Activated naive CD8-positive, alpha-beta T cell (primary cell): ENCODE results near the gene SSTR5.

Source experiments
- H3K27ac Mint-ChIP-seq: one replicate; pipeline ENCODE4 v1.8.0; 2021; ENCODE audit warnings: mixed read lengths
- H3K27me3 Mint-ChIP-seq: one replicate; pipeline ENCODE4 v1.8.0; 2021; ENCODE audit warnings: mixed read lengths
- H3K36me3 Mint-ChIP-seq: one replicate; pipeline ENCODE4 v1.8.0; 2021; ENCODE audit warnings: mixed read lengths
- H3K4me1 Mint-ChIP-seq: one replicate; pipeline ENCODE4 v1.8.0; 2021; ENCODE audit warnings: low read depth, mixed read lengths
- H3K4me3 Mint-ChIP-seq: one replicate; pipeline ENCODE4 v1.8.0; 2021; ENCODE audit warnings: mild to moderate bottlenecking, mixed read lengths
- H3K9me3 Mint-ChIP-seq: one replicate; pipeline ENCODE4 v1.8.0; 2021; ENCODE audit warnings: low read depth, mixed read lengths

Gene SSTR5

DNA sequence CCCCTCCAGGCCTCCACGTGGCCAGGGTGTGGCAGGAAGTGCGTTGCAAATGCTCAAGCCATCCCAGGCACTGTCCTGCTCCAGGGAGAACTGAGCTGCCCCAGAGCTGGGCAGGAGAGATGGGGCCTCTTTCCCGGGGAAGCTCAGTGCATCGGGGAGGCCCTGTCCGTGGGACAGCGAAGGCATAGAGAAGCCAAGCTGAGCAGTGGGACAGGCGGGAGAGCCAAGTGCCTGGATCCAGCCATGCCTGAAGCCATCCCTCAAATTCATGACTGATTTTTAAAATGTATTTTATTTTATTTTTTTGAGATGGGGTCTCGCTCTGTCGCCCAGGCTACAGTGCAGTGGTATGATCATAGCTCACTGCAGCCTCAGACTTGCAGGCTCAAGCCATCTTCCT, 25.4 kb upstream of the SSTR5 start:
- no peaks in the 10 kb centered on the region for H3K36me3 Mint-ChIP-seq
- no peaks in the 10 kb centered on the region for H3K9me3 Mint-ChIP-seq
- no peak overlapping the region for H3K27ac Mint-ChIP-seq
- H3K27me3 Mint-ChIP-seq: peaks cover 2% of the 10 kb centered on the region
- no peak overlapping the region for H3K4me3 Mint-ChIP-seq
- H3K4me1 Mint-ChIP-seq: no peaks in the 10 kb centered on the region

DNA sequence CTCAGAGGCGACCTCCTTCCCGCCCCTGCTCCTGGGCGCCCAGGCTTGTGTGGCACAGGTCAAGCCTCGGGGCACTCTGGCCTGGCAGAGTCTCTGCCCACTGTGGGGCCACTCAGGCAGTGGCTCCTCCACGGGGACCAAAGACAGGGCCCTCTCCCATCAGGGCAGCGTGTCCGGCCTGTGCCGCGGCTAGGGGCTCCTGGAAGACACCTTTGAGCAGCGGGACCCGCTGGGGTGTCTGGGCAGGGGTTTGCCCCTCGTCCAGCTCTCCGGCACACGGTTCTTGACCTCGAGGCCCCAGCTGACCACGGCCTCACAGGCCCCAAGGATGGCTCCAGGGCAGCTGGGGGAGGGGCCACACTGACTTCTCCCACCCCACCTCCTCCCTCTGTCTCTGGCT, 24.7 kb upstream of the SSTR5 start:
- H3K36me3 Mint-ChIP-seq: no peaks in the 10 kb centered on the region
- H3K4me1 Mint-ChIP-seq: no peaks in the 10 kb centered on the region
- no peaks in the 10 kb centered on the region for H3K9me3 Mint-ChIP-seq
- no peaks in the 10 kb centered on the region for H3K27me3 Mint-ChIP-seq
- H3K27ac Mint-ChIP-seq: no peak overlapping the region
- H3K4me3 Mint-ChIP-seq: no peak overlapping the region

DNA sequence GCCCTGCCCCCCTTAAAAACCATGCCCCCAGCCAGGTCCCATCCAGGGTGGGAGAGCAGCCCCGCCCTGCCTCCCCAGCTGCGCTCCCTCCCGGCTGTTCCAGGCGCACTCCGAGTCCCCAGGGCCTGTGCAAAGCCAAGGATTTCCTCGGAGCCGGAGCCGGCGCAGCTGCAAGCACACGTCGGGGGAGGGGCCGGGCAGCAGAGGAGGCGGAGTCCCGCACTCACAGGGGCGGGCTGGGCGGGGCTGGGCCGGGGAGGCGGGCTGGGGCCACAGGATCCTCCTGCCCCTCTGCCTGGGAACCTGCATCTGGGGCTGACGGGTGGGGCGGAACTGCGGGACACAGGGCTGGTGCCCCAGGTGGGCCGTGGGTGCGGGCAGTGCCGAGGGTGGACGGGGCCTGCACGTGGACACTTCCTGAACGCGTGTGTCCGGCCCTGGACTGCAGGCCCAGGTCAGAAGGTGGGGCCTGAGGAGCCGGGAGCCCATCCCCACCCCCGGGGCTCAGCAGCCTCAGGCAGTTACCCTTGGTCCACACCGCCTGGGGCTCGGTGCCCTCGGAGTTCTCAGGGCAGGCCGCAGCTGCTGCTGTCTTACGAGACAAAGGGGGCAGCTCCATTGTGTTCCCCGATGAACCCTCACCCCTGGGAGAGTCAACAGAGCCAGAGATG, 24.0 kb upstream of the SSTR5 start:
- Mint-ChIP-seq H3K27me3 (no peaks in the 10 kb centered on the region), H3K27ac (no peak overlapping the region), H3K36me3 (no peaks in the 10 kb centered on the region), H3K4me1 (no peaks in the 10 kb centered on the region), H3K4me3 (no peak overlapping the region), H3K9me3 (no peaks in the 10 kb centered on the region)

DNA sequence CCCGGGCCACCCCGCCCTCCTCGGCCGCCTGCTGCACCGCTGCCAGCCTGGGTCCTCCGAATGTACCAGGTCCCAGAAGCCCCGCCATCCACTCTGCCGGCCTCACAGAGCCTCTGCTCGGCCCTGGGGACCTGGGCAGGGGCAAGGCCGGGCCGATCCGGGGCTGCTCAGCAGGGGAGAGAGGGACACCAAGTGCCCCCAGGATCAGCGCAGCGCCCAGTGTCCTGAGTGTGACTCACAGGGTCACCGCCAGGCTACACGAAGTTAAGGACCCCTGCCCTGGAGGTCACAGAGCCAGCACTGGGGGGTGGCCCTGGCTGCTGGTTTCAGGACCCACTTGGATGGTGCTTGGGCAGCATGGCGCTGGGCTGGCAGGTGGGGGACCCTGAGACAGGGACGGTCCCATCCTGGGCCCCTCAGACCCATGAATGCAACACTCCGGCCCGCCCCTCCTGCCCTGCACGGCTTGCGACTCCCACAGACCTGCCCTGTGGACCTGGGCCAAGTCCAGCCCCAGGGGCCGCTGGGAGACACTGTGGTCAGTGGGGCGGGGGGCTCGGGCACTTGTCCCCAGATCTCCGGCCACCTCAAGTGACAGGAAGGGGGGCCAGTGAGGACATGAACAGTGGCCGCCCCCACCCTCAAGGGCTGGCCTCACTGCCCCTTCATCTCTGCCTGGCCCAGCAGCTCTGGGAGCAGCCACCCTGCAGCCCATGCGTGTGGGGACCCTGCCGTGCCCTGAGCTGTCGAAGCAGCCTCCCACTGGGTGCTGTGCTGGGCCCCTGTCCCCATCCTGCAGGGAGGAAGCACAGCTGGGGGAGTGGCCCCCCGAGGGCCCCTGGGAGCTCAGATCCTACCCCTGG, 23.2 kb upstream of the SSTR5 start:
- Mint-ChIP-seq H3K27ac (no peak overlapping the region), H3K4me1 (no peaks in the 10 kb centered on the region), H3K4me3 (no peak overlapping the region), H3K9me3 (no peaks in the 10 kb centered on the region), H3K27me3 (no peaks in the 10 kb centered on the region), H3K36me3 (no peaks in the 10 kb centered on the region)

DNA sequence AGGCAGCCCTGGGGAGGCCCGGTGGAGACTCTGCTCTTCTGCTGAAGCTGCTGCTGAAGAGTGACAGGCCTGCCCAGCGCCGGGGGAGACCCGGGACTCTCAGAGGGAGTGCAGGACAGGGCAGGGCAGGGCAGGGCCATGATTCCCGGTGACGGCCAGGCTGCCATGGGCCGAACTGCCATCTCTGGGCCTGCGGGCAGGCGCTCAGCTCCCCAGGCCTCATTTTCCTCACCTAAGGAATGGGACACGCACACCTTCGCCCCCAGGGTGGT, 22.6 kb upstream of the SSTR5 start:
- no peaks in the 10 kb centered on the region for H3K9me3 Mint-ChIP-seq
- no peaks in the 10 kb centered on the region for H3K36me3 Mint-ChIP-seq
- H3K27ac Mint-ChIP-seq: no peak overlapping the region
- H3K4me1 Mint-ChIP-seq: no peaks in the 10 kb centered on the region
- H3K27me3 Mint-ChIP-seq: no peaks in the 10 kb centered on the region
- no peak overlapping the region for H3K4me3 Mint-ChIP-seq

DNA sequence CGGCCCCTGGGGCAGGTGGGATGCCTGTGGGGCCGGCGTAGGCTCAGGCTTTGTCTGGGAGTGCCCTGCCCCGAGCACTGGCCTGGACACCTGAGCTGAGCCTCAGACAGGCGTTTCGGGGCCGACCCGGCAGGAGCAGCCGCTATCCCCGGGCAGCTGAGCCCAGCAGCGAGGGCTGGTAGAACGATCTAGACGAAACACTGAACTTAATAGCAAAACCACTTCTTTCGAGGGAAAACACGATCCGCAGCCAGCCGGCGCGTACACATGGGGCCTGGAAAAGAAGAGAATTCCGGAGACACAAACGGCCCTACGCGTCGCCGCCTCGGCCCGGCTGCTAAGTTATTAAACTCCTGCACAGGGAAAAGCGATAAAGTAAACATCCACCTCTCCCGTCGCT, 22.0 kb upstream of the SSTR5 start:
- no peaks in the 10 kb centered on the region for H3K9me3 Mint-ChIP-seq
- H3K4me1 Mint-ChIP-seq: no peaks in the 10 kb centered on the region
- no peak overlapping the region for H3K4me3 Mint-ChIP-seq
- no peaks in the 10 kb centered on the region for H3K36me3 Mint-ChIP-seq
- H3K27me3 Mint-ChIP-seq: no peaks in the 10 kb centered on the region
- H3K27ac Mint-ChIP-seq: no peak overlapping the region

DNA sequence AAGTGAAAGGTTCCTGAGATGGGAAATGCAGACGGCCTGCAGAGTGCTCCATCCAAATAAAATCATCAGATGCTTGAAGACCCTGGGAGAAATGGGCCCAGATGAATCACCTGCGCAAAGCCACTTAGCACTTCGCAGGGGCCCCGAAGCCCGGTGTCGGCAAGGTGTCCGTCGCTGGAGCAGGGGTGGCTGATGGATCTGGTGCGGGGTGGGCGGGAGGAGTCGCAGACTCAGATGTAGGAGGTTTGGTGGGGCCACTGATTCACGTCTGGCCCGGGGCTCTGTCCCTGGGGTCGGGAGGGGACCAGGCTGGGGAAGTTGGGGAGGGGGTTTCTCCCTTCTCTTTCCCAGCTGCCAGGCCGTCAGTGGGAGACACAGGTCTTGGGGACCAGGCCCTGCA, 21.6 kb upstream of the SSTR5 start:
- Mint-ChIP-seq H3K27me3 (no peaks in the 10 kb centered on the region), H3K27ac (no peak overlapping the region), H3K4me1 (no peaks in the 10 kb centered on the region), H3K4me3 (no peak overlapping the region), H3K36me3 (no peaks in the 10 kb centered on the region), H3K9me3 (no peaks in the 10 kb centered on the region)

DNA sequence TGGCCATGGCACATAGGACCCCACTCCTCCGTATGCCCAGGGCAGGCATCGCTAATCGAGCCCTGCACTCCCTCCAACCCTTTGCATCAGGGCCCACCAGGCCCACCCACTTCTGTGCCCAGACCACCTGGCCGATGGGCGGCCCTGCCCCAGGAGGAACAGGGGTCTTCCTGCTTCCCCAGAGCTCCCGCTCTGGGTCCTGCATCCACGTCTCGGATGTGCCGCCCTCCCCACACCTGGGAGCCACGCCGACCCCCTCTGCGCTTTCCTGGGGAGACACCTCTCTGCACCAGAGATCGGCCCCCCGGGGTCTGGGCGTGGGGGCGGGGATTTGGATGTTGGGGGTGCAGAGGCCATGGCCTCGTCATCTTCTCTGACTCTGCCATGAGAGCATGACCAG, 21.1 kb upstream of the SSTR5 start:
- no peaks in the 10 kb centered on the region for H3K4me1 Mint-ChIP-seq

DNA sequence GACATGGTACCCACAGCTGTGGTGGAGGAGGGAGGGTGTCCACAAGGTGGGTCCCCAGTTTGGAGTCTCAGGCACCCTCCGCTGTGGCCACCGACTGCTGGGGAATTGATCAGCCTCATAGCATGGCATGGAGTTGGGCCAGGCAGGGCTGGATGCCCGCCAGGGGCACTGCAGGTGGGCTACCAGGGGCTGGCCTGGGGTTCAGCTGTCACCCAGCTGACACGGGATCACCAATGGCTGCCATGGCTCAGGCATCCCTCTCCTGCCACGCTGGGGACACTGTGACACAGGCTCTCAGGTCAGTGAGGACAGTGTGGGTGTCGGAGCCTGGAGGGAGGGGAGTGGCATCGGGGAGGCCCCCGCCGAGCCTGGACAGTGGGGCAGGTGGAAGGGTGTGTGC, 19.8 kb upstream of the SSTR5 start:
- Mint-ChIP-seq H3K27me3 (no peaks in the 10 kb centered on the region), H3K36me3 (no peaks in the 10 kb centered on the region), H3K4me1 (no peaks in the 10 kb centered on the region), H3K27ac (no peak overlapping the region), H3K4me3 (no peak overlapping the region), H3K9me3 (no peaks in the 10 kb centered on the region)

More for the DNA sequence above, 21.1 kb upstream of the SSTR5 start:
- no peaks in the 10 kb centered on the region for H3K27me3 Mint-ChIP-seq
- H3K9me3 Mint-ChIP-seq: no peaks in the 10 kb centered on the region
- H3K36me3 Mint-ChIP-seq: no peaks in the 10 kb centered on the region
- no peak overlapping the region for H3K27ac Mint-ChIP-seq
- H3K4me3 Mint-ChIP-seq: no peak overlapping the region

DNA sequence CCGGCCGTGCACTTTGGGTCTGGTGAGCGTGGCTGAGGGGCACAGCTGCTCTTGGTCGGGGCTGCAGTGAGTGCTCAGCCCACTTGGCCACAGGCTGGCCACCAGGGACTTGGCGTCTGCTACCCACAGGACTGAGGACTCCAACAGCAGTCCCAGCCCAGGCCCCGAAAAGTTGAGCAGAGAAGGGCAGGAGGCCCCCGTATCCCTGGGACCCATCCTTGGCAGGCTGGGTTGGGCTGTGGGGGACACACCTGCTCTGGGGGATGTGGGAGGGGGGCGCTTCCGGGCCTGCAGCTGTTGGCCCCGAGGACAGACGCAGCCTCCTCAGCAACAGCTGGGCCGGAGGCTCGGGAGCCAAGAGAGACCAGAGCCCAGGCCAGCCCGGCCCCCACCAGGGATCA, 19.4 kb upstream of the SSTR5 start:
- no peaks in the 10 kb centered on the region for H3K27me3 Mint-ChIP-seq
- H3K9me3 Mint-ChIP-seq: no peaks in the 10 kb centered on the region
- no peak overlapping the region for H3K4me3 Mint-ChIP-seq
- H3K4me1 Mint-ChIP-seq: no peaks in the 10 kb centered on the region
- H3K36me3 Mint-ChIP-seq: no peaks in the 10 kb centered on the region
- no peak overlapping the region for H3K27ac Mint-ChIP-seq

DNA sequence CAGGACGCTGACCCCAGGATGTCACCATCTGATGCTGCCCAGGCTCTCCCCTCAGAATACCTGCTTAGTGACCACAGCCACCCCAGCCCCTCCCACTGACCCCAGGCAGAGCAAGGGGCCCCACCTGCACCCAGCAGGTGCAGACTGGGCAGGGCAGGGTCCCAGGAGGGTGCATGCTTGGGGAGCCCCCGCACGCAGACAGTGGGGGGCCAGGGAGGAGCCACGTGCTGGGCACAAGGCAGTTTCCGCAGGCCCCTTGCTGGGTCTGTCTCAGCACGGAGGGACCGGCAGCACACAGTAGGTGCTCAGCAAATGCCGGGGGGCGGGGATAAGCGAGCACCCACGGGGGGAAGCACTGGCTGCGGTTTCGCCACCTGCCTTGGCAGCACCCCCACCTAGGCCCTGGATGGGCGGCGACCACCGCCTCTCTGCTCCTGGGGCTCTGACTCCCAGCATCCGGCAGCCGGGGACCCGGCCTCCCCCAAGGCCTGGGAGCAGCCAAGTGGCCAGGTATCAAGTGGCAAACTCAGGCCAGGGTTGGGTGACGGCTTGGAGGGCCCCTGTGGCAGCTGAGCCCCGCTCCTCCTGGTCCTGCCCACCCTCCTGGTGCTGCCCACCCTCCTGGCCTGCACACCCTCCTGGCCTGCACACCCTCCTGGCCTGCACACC, 18.7 kb upstream of the SSTR5 start:
- H3K36me3 Mint-ChIP-seq: no peaks in the 10 kb centered on the region
- H3K27me3 Mint-ChIP-seq: no peaks in the 10 kb centered on the region
- H3K4me3 Mint-ChIP-seq: no peak overlapping the region
- no peaks in the 10 kb centered on the region for H3K9me3 Mint-ChIP-seq
- H3K4me1 Mint-ChIP-seq: no peaks in the 10 kb centered on the region
- no peak overlapping the region for H3K27ac Mint-ChIP-seq

DNA sequence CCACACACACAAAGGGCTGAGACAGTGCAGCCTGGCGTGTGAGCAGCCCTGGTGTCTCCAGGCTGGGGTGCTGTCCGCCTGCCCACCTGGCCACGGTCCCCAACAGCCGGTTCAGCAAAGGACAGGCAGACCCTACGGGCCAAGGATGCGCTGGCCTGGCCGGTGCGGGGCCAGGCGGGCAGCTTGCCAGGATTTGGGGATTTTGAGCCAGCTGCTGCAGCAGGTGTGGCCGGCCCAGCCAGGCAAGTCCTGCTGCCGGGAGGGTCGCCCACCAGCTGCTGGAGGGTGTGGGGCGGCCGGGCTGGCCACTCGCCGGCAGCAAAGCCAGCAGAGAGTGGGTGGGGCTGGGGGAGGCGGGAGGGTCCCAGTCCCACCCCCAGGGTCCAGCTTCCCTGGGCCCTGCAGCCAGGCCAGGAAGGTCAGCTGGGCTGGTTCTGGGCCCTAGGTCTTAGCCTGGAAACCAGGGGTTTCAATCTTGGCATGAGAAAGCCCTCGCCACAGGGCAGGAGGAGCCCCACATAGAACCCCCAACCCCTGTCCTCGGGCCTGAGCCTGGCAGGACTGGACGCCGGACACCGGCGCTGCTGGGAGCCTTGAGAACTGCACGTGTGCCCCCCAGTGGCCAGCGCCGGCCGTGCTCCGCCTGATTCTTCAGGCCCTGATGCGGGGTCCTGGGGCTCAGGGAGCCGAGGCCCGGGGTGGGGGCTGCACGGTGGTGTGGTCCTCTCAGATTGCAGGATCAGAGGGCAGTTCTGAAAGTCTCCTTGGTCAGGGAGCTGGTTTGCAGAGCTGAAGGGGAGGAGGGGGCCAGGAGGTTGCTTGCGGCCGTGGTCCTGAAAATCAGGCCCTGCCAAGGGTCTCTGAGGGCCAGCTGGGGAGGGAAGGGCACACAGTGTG, 17.6 kb upstream of the SSTR5 start:
- Mint-ChIP-seq H3K27me3 (peaks cover 4% of the 10 kb centered on the region), H3K4me1 (no peaks in the 10 kb centered on the region), H3K36me3 (peaks cover 3% of the 10 kb centered on the region), H3K4me3 (no peak overlapping the region), H3K27ac (no peak overlapping the region), H3K9me3 (no peaks in the 10 kb centered on the region)

DNA sequence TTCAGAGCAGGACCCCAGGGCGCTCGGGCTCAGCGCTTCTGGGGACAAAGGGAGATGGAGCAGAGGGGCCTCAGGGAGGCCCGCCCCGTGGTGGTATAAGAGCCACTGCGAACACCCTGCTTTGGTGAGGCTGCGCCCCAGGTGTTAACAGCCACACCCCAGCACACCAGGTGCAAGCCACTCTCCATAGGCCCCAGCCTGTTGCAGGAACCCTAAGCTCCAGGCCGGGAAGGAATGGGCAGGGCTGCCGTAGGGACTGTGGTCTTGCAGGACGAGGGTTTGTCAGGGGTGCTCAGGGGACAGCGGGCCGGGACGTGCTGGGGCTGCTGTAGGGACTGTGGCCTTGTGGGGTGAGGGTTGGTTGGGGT, 17.0 kb upstream of the SSTR5 start:
- Mint-ChIP-seq H3K36me3 (peaks cover 3% of the 10 kb centered on the region), H3K27me3 (peaks cover 4% of the 10 kb centered on the region), H3K9me3 (no peaks in the 10 kb centered on the region), H3K4me1 (no peaks in the 10 kb centered on the region), H3K4me3 (no peak overlapping the region), H3K27ac (no peak overlapping the region)

DNA sequence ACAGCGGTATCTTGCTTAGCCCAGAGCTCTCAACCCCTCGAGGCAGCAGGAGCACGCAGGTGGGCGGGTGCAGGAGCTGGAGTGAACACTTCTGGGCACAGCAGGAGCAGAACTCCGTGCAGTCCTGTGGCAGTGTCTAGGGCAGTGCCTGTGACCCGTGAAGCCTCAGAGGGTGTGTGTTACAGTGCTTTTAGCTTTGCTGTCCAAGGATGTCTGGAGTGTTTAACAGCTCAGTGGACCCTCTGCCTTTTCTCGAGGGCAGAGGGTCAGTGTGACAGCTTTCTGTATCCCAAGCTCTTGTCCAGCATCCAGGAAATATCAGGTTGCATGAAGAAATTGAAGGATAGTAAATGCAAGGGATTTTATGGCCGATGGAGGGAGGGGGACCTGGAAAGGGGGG, 16.4 kb upstream of the SSTR5 start:
- Mint-ChIP-seq H3K27ac (no peak overlapping the region), H3K4me3 (no peak overlapping the region), H3K4me1 (no peaks in the 10 kb centered on the region), H3K27me3 (peaks cover 4% of the 10 kb centered on the region), H3K9me3 (no peaks in the 10 kb centered on the region), H3K36me3 (peaks cover 3% of the 10 kb centered on the region)
